ENCODE measurements around the gene CHRNB1. TPM values are rescaled to one million over a fixed set of nuclear protein-coding genes. Genes with fewer than 3 reads are reported as not detected.

CHRNB1 gene
- total and polyA plus RNA-seq, 10 of the 15 experiments (the other 5 are each of a cell fraction or from before 2014, with no cell fraction given): 5.8 to 14.8 (median 11.3) TPM

DNA sequence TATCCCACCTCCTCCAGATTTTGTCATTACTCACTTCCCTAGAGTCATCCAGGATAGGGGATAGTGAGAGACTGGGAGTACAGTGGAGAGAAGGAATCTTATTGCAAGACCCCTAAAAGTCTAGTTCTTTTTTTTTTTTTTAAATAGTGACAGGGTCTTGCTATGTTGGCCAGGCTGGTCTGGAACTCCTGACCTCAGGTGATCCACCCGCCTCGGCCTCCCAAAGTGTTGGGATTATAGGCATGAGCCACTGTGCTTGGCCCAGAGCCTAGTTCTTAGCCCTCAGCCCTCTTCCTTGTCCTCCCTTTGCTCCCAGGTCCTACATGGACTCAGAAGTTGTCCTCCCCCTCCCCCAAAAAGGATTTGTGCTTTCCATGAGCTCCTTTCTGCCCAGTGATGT is 2.7 kb upstream of the CHRNB1 start:
- Histone ChIP-seq H3K4me2 (ENCODE audit: control insufficient read depth, insufficient read depth) (no peak overlapping the region), H2AFZ (ENCODE audit: control insufficient read depth, low read depth, low read length) (no peak overlapping the region), H3K79me2 (ENCODE audit: control insufficient read depth, insufficient read depth, low read length) (no peaks in the 10 kb centered on the region; the same call in 1 of the 2 replicates), H3K36me3 (ENCODE audit: control insufficient read depth in 2 of 2, insufficient read depth in 2 of 2, low read length in 1 of 2) (no peaks in the 10 kb centered on the region), H4K20me1 (ENCODE audit: control insufficient read depth, insufficient read depth) (no peaks in the 10 kb centered on the region), H3K4me1 (ENCODE audit: control insufficient read depth, insufficient read depth, low read length) (peaks cover 27% of the 10 kb centered on the region), H3K27me3 (replicated peaks in 1 of 2; ENCODE audit: control insufficient read depth in 2 of 2, insufficient read depth in 2 of 2, low read length in 1 of 2) (peaks cover 1 to 4% of the 10 kb centered on the region in 2 experiments; a peak in 3 of 4 replicates), H3K27ac (ENCODE audit: control insufficient read depth, insufficient read depth) (no peak overlapping the region), H3K9me3 (replicated peaks; ENCODE audit: control insufficient read depth, insufficient read depth, low read length) (no peaks in the 10 kb centered on the region), H3K9ac (ENCODE audit: control insufficient read depth, insufficient read depth, low read length) (no peak overlapping the region), H3K4me3 (no peak overlapping the region)
- DNase-seq (ENCODE audit: low read depth, low spot score) (no peak), FAIRE-seq (no peak), ATAC-seq (no peak)
- ChIA-PET RAD21 (ENCODE audit: unreplicated experiment) (interaction anchor here (2.5 kb wide), 1 partner anchor 118 kb away, joined by 12 read pairs; the partner anchor contains the start of gene SENP3), POLR2A (interaction anchor here (0.7 to 8.2 kb wide), 6 partner anchors 9 to 119 kb away, joined by 3 to 63 read pairs (median 8); partner anchors contain the start of genes POLR2A and SENP3), SMC1A (ENCODE audit: uncharacterized antibody, unreplicated experiment) (interaction anchor here (1.1 to 1.9 kb wide), 3 partner anchors 11 to 119 kb away, joined by 3 to 8 read pairs (median 8); partner anchors contain the start of genes SLC35G6 and ZBTB4), CTCF (interaction anchor here (1.0 to 2.7 kb wide), 3 partner anchors 12 to 74 kb away, joined by 3 to 20 read pairs (median 3); no protein-coding TSS in a partner anchor)
- TF ChIP-seq POLR2AphosphoS2 (IDR thresholded peaks at IDR 0.05; ENCODE audit: low read depth, low read length): no peak
- TF ChIP-seq ZNF207 (IDR thresholded peaks at IDR 0.05; ENCODE audit: borderline replicate concordance): no peak
- TF ChIP-seq IKZF1 (conservative IDR thresholded peaks at IDR 0.05): no peak
- no peak for TF ChIP-seq NFYA (IDR thresholded peaks at IDR 0.05; ENCODE audit: borderline replicate concordance, low read depth, low read length)
- no peak for TF ChIP-seq SIX5 (IDR thresholded peaks at IDR 0.05; ENCODE audit: low read depth, low read length, severe bottlenecking)
- TF ChIP-seq CEBPZ (IDR thresholded peaks at IDR 0.05; ENCODE audit: low read depth, low read length): no peak
- in situ Hi-C loops (cut with MboI): no loop called here
- WGBS (ENCODE audit: insufficient coverage, insufficient replicate concordance, low lambda C conversion rate, missing lambda C conversion rate): 95% methylated on average over 2 of the region's 2 CpGs
- intact Hi-C loops (cut with micrococcal nuclease; ENCODE audit: unreplicated experiment): no loop called here
- no TSS peak for BruUV-seq (replicated peaks)

Measured in GM12878 (cell line).